SW 1271 (cell line): ENCODE data around the gene CCDC8.
"Not testable (repeated sequence)": the region's sequence is repeated elsewhere in the genome, so short reads cannot be mapped to it uniquely, and the experiment has no call there.

Experiments
- DNase-seq, 2 experiments: peaks; one replicate each; lab custom pipeline; 2025; lab: John Stamatoyannopoulos, UW

CCDC8 gene

DNA sequence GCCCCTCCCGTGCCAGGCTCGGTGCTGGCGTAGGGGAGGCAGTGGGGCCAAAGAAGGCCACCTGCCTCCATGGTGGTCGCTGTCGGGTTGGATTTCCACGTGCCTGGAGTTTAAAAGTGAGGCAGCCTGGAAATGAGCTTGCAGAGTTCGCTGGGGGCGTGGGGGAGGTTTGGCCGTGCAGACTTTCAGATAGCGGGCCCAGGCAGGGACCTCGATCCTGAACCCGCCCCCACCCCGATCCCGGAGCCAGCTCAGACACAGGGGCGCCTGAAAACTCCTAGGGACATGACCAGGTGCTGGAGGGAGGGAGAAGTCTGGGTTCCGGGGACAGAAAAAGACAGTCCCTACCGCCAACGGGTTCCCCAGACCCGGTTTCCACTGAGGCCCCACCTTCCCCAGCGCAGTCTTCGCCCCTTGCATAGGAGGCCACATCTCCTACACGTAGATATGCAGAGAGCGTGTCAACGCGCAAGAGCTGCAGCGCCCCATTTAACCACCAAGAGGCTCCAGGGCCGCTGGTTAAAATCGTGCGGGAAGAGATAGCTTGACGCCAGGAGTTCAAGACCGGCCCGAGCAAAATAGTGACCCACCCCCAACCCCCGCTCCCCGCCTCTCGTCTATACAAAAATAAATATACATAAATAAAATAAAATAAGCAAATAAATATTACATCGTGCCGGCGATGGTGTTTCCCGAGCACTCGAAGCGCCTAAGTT, 8.5 kb downstream of the CCDC8 start:
- DNase-seq: no peak

DNA sequence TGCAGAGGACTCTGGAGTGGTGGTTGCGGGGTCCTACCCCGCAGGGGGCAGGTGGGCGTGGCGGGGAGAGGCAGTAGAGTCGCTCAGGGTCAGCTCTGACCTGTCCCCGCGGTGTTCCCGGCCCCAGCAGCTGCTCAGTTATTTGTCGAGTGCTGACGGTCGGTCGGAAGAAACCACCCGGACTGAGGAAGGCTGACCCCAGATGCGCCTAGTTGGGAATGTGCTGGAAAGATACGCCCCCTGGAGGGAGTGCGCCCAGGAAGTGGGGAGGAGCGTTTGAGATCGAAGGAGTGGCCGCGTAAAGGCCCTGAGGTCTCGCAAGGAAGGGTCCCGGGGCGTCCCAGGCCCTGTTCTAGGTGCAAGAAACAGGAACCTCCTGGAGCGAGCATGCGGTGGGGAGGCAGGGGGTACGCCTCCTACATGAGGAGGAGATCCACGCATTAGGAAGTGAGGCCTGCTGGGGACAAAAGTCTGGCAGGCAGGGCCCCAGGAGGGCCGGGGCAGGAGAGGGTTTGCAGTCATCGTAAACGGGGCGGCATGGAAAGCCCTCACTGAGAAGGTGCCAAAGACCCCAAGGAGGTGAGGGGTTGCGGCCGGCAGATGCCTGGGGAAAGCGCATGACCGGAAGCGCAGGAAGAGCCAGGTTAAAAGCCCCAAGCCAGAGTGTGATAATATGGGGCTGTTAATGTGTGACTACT, 9.2 kb downstream of the CCDC8 start:
- no peak for DNase-seq

DNA sequence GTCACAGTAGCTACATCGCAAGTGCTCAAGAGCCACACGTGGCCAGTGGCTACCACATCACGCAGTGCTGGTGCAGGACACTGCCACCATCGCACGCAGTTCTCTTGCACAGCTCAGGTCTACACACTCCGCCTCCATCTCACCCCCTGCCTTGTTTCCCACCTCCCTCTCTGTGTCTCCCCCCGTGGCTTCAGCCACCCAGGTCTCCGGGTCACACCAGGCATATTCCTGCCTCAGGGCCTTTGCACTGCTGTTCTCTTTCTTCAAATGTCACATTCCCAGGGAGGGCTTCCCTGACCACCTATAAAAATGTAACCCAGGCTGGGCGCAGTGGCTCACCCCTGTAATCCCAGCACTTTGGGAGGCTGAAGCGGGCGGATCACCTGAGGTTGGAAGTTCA, 10.6 kb downstream of the CCDC8 start:
- DNase-seq: no peak

DNA sequence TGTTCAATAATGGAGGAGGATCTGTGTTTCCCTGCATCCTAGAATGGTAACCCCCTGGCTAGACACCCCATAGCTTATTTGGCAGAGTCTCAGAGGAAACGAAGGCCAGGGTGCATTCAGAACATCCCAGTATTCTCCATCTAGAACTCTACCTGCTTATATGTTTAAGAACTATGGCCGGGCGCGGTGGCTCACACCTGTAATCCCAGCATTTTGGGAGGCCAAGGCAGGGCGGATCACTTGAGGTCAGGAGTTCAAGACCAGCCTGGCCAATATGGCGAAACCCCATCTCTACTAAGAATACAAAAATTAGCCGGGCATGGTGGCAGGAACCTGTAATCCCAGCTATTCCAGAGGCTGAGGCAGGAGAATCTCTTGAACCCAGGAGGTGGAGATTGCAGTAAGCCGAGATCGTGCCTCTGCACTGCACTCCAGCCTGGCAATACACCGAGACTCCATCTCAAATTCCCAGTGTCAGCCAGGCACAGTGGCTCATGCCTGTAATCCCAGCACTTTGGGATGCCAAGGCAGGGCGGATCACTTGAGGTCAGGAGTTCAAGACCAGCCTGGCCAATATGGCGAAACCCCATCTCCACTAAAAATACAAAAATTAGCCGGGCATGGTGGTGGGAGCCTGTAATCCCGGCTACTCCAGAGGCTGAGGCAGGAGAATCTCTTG, 15.4 kb downstream of the CCDC8 start:
- not testable (repeated sequence) for DNase-seq

DNA sequence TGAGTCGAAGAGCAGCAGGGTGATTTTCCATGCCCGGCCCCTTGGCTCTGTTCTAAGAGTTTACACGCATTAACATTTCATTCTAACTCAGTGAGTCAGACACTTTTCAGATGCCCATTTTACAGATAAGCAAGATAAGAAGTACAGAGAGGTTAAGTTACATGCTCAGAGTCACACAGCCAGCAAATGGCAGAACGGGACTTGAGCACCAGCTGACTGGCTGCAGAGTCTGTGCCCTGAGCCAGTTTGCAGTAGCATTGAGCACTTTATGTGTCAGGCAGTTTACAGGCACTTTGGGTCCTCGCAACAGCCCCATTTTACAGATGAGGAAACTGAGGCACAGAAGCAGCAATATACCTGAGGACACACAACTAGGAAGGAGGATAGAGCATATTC, 19.0 kb downstream of the CCDC8 start:
- DNase-seq: no peak

DNA sequence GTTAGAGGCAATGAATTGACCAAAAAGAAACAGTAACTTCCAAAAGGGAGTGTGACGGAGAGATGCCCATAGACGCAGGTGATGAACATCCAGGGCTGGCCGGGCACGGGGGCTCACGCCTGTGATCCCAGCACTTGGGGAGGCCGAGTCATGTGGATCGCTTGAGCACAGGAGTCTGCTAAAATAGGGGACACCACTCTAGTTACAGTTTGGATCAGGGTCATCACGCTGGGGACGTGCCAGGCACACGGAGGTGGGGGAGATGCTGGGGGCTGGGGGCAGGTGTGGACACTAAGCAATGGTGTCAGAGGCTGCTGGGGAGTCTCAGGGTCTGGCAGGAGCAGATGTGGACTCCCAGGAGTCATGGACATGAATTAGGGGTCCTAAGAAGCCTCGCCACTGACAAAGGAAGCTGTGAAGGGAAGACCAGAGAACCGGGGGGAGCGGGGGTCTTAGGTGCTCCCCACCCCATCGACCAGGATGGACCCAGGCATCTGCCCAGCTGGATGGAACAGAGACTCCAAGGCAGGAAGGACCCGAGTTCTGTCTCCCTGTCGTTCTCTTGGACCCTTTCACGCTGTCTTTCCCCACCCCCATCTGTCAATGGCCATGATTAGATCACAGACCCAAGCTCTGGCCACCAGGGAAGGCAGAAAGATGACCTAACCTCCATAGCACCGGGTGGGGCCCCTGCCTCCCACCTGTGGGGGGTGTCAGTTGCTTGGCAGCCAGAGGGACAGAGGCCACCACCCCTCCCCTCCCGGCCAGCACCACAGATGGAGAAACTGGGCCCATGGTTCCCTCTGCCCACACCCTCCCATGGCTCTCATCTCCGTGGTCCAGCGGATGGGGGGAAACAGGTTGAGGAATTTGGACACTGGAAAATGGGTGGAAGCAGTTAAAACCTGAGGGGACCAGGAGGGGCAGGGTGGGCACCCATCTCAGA, 19.6 kb downstream of the CCDC8 start:
- DNase-seq: no peak

DNA sequence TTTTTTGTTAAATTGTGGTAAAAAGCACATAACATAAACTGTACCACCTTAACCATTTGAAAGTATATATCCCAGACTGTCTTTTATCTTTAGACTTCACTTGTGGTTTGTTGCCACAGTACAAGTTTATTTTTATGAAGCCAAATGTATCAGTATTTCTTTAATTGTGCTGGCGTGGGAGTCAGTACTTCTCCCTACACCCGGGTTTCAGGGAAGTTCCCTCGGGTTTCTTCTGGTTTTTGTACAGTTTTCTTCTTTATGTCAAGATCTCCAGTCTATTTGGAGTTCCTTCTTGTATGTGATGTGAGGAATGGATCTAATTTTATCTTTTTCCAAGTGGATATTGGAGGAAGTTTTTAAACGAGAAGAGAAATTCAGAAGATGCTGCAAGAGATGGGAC, 20.5 kb downstream of the CCDC8 start:
- no peak for DNase-seq

DNA sequence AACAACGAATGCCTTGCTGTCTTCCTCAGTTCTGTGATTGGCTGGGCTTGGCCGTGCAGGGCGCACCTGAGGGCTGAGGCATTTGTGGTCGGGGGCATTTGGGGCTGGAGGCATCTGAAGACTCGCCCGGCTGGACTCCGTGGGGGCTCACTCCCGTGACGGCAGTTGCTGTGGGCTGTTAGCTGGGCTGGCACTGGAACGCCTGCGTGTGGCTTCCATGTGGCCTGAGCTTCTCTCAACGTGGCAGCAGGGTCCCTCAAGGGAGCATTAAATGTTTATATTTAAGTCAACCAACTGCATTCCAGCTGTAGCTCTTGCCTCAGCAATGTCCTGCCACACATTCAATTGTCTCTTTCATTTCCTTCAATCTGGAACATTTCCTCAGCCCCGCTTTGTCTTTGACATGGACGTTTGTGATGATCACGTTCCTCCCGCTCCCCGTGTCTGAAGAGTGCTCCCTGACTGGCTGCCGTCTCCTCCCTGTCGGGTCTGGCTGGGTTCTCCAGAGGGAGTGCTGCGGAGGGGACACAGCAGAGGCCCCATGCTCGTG, 21.0 kb downstream of the CCDC8 start:
- no peak for DNase-seq

DNA sequence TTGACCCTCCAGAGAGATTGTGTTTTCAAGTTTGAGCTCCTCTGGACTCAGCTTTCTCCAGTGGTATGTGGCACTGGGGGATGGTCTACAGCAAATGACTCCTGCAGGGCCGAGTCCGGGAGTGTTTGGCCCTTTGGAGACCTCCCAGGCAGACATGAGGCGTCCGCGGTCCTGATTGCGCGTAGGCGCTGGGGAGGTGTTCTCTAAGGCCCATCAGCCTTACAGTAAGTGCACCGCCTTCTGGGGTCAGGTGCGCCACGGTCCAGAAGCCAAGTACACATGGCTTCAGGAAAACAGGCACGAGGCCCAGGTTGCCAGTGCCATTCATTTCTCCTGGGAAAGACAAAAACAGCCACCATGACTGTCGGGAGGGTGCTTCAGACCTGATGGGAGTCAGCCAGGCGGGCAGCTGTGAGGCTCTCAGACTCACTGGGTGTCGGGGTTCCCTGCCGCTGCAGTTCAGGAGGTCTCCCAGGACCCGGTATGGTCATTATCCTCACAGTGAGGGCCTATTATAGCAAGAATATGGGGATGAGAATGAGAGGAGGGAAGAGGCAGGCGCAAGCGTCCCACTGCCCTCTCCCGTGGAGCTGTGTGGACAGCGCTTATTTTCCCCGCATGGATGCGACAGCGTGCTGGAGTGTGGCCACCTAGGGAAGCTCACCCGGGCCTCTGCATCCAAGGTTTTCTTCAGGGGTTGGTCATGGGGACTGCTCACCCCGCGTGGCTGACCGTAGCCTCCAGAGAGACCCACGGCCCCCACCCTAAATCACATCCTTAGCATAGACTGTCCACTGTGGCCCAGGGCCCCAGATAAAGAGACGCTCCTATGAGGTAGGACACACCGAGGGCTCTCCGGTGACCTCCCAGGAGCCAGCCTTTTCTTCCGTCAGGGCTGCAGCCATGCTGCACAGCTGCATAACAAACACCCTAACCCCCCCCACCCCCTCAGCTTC, 21.8 kb downstream of the CCDC8 start:
- DNase-seq: no peak

DNA sequence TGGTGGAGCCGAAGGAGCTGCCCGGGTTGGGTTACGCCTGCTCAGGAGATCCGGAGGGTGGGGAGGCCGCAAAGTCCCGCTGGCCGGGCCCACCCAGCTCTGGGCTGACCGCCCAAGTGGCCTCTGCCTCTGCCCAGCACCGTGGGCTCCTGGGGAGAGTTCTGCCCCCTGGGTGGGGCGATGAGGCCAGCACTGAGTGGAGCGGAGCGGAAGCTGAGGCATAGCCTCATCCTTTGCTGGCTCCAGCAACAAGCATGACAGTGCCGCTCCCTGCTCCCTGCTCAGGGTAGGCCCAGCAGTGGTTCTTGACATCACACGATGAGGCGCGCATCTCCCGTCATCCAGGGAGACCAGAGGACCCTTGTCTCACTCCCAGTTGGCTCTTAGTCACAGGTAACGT, 22.5 kb downstream of the CCDC8 start:
- no peak for DNase-seq

DNA sequence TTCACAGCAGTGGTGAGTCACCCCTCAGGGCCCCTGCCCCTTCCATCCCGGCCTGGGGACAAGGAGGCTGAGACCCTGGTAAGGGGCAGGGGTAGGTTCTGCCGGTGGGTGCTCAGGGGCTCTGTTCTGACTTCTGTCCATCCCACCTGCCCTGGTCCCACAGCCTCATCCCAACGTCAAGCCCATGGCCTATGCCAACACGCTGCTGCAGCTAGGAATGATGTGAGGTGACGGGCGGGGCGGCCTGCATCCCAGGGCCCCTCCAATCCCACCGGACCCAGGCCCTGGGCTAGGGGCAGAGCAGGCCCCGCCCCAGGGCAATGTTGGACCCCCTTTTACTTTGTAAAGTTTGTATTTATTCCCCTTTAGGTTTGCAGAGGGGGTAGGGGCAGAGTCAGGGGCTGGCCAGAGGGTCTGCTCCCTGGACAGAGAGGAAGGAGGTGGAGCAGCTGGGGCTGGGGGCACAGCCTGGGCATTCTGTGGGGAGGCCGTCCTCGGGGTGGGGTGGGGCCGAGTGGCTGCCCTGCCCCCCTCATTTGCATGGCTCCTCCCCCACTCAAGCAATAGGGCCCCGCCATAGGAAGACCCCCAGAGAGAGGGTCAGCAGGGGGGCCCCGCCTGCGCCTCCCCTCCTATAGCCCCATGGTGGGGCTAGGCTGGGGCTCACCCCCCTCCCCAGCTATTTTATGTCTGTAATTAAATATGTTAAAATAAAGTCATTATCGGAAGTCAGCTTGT, 23.1 kb downstream of the CCDC8 start:
- DNase-seq: no peak

DNA sequence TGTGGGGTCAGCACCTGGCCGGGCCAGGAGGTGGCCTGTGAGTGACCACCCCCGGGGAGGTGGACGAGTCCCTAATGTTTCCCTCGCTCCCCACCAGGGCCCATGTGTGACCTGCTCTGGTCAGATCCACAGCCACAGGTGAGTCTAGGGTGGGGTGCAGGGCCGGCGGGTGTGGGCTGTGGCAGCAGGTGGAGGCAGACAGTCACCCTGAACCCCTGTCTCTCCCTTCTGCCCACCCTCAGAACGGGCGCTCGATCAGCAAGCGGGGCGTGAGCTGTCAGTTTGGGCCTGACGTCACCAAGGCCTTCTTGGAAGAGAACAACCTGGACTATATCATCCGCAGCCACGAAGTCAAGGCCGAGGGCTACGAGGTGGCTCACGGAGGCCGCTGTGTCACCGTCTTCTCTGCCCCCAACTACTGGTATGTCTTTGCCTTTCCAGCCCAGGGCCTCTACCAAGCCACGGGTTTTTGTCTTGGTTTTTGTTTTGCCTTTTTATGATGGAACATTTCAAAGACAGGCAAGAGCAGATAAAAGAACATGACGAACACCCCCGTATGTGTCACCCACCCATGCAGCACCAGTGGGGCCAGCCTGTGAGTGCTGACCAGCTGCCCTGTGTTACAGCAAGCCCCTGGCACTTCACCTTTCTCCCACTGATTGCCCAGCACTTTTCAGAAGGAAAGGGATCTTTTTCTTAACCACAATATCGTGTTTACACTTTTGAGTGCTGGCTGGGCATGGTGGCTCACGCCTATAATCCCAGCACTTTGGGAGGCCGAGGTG, 24.9 kb downstream of the CCDC8 start:
- DNase-seq: no peak

DNA sequence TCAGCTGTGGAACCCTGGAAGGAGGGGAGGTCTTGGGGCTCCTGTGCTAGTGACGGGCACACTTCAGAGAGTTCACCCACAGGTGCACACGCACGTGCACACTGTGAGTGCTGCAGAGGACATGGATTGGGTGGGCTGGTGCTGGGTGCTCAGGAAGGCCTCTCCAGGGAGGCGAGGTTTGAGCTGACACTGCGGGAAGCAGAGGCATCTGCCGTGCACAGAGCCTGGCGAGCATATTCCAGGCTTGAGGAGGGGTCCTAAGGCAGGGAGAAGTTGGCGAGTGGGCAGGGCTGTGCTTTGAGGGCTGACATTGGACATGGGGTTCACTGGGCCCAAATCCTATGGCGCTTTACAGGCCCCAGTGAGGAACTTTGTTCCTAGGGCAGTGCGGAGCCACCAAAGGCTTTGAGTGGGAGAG, 25.6 kb downstream of the CCDC8 start:
- no peak for DNase-seq

DNA sequence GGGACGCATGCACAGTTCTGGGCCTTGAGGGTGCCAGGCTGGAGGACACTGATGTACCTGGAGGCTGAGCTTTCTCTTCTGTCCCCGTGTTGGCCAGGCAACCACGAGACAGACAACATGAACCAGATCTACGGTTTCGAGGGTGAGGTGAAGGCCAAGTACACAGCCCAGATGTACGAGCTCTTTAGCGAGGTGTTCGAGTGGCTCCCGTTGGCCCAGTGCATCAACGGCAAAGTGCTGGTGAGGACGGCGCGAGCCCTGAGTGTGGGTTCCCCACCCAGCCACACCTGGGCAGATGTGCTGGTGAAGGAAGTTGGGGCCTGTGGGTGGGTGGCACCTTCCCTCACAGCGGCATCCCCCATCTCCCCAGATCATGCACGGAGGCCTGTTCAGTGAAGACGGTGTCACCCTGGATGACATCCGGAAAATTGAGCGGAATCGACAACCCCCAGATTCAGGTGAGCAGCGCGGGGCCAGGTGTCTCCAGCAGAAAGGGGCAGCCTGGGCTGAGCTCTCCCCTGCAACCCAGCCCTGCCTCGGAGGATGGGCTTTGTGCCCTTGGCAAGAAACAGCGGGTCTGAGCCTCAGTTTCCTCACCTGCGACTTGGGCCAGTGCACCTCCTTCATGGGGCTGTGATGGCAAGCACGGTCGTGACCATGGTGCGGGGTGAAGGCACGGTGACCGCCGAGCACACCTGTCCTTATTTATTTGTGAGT, 26.2 kb downstream of the CCDC8 start:
- no peak for DNase-seq

DNA sequence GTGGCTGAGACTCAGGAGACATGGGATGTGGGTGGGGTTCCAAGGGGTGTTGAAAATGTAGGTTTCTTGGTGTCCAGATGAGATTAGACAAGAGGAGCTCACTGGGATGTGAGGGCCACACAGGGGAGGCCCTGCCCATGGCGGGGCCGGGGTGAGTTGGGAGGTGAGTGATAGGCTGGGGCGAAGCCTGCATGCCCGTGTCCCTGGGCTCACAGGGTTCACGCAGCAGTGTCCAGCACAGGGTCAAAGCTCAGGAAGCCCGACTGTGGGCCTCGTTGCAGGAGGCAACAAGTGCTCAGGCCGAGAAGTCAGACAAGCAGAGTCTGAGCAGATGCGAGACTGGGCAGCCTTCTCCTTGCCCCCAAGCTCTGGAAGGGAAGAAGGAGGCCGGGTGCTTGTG, 27.2 kb downstream of the CCDC8 start:
- no peak for DNase-seq

DNA sequence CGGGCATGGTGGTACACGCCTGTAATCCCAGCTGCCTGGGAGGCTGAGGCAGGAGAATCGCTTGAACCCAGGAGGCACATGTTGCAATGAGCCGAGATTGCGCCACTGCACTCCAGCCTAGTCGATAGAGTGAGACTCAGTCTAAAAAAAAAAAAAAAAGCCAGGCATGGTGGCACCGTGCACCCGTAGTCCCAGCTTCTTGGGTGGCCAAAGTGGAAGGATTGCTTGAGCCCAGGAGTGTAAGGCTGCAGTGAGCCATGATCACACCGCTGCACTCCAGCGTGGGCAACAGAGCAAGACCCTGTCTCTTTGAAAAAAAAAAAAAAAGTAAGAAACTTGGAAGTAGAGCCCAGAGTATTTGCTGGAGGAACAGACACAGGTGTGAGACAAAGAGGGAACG, 27.7 kb downstream of the CCDC8 start:
- no peak for DNase-seq

DNA sequence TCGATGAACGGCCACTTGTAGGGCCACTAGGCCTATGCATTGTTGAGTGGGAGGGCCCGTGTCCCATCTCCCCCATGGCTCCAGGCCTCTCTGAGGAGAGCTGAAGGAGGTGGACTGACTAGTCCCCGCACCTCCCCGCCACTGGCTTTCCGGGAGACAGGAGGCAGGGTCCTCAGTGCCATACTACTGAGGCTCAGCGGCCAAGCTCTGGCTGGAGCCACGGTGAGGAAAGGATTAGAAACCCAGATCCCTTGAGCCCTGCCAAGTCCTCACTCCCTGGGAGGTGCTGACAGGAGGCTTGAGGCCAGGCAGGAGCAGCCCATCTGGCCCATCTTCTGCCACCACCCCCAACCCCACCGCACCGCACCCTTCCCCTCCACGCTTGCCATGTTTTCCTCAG, 29.0 kb downstream of the CCDC8 start:
- no peak for DNase-seq

DNA sequence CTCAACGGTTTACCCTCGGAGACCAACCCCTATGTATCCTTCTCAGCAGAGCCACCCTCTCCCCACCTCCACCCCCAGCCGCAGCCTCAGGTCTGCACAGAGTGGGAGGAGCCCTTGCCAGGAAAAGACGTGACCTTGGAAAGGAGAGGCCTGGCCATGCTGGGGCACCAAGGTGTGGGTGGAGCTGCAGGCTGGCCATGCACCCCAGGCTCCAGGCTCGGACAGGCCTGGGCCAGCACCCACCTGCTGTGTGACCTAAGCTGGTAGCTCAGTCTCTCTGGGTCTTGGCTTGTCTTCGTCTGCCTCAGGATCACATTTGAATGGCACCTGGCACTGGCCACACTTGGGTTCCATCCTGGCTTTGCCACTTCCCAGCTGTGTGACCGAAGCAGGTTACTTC, 29.5 kb downstream of the CCDC8 start:
- DNase-seq: no peak
